HG02943 (cell line): Measurements from ENCODE around the gene TTC38.
A peak's percentile ranks its signal among the peaks of the same experiment; 100 is the strongest.

Source experiments
- ATAC-seq: cut with Tn5 transposase; IDR thresholded peaks from one replicate; pipeline ENCODE4 v1.9.1; 2021; ENCODE audit warnings: mild to moderate bottlenecking, low read depth, moderate library complexity; ENCODE audit not compliant: unreplicated experiment

The TTC38 gene

GRCh38 chr22:46267431-46268279 lies at the start of gene TTC38:
Gene TTC38 (plus strand): TSS chr22:46268008. CDS start chr22:46268040, 32 bp downstream.
- peak; percentile 76 for ATAC-seq

- no peak for ATAC-seq
These were observed 48.2 kb upstream of the TTC38 start for GRCh38 chr22:46219636-46220035.

DNA sequence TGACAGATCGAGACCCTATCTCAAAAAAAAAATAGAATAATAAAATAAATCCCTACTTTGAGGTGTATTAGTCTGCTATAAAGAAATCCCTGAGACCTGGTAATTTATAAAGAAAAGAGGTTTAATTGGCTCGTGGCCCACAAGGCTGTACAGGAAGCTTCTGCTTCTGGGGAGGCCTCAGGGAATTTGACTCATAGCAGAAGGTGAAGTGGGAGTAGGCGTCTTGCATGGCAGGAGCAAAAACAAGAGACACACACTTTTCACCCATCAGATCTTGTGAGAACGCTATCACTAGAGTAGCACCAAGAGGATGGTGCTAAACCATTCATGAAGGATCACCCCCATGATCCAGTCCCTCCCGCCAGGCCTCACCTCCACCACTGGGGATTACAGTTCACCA lies 46.9 kb upstream of the TTC38 start:
- ATAC-seq: no peak

GRCh38 chr22:46224044-46224897 lies 43.5 kb upstream of the TTC38 start:
- ATAC-seq: no peak

- no peak for ATAC-seq
These were observed 42.9 kb upstream of the TTC38 start for GRCh38 chr22:46224898-46225290.

- ATAC-seq: no peak
These were observed 42.2 kb upstream of the TTC38 start for GRCh38 chr22:46225631-46226030.

- no peak for ATAC-seq
These were observed 41.2 kb upstream of the TTC38 start for GRCh38 chr22:46226577-46226976.

DNA sequence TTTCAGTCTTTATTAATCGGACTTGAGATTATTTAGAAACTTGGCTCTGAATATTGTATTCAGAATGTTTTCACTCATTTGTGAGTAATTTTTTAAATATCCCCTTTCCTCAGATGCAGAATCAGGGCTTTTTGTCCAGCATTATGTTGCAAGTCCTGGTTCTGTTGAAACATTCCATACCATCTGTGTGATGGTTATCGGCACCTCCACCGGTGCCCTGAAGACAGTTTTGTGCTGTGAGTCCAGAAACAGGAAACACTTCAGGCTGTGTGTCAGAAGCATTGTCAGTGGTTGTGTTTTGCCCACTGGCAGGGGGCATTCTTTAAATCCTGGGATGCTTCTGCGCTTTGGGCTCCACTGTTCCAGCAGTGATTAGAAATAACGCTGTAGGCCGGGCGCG lies 38.1 kb upstream of the TTC38 start:
- no peak for ATAC-seq

- no peak for ATAC-seq
These were observed 37.4 kb upstream of the TTC38 start for GRCh38 chr22:46230262-46230901.

DNA sequence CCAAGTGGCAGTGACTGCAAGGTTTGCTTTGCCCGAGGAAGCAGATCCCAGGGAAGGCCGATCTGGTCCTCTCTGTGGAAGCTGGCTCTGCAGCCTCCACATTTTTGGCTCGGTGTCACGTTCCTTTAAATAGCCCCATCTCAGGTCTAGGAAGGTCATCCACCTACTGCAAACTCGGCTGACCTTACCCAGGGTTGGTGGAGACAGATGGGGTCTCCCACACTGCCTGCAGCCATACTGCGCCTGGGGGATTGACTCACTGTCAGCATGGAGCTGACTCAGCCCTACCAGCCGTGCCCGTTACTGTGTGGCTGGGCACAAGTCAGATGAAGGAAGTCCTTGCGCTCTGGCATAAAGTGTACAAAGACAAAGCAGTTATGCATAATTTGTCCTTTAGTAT lies 34.6 kb upstream of the TTC38 start:
- ATAC-seq: no peak

DNA sequence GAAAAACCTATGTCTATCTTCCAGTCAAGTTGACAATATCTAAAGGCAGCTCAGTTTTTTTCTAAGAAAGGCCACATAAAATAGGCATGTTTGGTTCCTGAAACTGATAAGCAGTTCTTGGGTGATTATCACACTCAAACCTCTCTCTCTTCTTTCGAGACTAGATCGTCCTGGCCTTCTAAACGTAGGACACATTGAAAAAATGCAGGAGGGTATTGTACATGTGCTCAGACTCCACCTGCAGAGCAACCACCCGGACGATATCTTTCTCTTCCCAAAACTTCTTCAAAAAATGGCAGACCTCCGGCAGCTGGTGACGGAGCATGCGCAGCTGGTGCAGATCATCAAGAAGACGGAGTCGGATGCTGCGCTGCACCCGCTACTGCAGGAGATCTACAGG lies 32.8 kb upstream of the TTC38 start:
- no peak for ATAC-seq

- no peak for ATAC-seq
These were observed 30.2 kb upstream of the TTC38 start for GRCh38 chr22:46237453-46238124.

GRCh38 chr22:46238541-46238940 lies 29.3 kb upstream of the TTC38 start:
- no peak for ATAC-seq

DNA sequence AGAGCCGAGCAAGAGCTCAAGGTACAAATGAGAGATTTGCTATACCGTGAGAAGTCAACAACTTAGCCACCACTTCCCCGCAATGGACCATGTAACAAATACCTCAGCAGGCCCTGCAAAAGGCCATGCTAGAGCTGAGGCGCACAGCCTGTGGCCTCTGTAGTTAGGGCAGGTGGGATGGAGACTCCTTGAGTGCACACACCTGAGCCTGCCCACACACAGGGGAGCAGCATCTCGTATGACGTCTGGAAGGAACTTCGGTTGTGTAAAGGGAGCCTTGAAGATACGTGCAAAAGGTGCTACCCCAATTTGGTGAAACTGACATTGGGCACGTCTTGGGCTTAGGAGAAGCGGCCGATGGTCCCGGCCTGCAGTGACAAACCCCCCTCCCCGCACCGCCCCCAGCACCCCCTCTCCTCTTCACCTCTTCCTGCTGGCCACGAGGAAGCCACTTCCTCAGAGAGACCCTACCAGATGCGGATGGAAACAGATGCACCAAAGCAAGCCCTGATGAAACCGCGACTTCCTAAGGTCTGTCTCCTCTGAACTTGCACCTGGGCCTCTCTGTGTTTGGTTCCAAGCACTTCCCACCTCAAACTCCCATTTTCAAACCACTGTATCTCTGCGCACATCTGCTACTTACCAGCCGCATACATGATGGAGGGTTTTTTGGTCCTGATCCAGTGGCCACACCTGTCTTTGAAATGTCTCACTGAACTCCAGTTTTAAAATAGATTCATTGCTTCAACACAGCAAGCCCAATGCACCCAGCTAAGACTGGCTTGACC lies 28.4 kb upstream of the TTC38 start:
- no peak for ATAC-seq

DNA sequence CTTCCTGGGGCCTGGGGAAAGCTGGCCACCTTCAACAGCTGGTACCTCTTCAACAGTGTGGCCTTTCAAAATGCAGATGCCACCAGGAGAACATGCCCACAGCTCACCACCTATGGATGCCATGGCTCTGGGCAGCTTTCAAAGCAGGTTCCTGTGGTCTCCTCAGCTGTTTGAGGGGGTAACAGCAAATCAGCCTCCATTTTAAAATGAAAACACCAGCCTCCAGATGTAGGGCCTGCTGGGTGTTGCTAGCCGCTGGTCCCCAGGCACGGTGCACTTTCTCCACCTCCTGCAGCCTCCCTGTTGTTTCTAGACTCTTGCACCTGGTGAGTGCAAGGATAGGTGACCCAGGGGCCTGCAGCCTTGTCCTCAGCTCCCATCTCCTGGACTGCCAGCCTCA lies 27.7 kb upstream of the TTC38 start:
- no peak for ATAC-seq

GRCh38 chr22:46240506-46240905 lies 27.3 kb upstream of the TTC38 start:
- no peak for ATAC-seq

DNA sequence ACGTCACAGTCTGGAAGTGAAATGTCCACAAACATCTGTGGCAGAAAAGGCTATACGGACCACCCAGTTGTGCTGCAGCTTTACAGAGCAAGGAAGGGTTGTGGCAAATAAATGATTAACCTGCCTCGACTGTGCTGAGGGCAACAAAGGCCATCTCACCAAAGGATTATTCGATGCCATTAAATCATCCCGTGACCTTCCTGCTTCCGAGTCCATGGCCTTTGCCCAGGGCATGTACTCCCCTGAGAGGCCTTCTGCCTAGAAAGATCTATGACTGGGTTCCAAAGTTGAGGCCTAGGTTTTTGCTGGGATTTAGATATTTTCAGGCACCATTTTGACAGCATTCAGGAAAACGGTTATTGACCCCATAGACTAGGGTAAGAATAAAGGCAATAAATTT lies 26.9 kb upstream of the TTC38 start:
- no peak for ATAC-seq

DNA sequence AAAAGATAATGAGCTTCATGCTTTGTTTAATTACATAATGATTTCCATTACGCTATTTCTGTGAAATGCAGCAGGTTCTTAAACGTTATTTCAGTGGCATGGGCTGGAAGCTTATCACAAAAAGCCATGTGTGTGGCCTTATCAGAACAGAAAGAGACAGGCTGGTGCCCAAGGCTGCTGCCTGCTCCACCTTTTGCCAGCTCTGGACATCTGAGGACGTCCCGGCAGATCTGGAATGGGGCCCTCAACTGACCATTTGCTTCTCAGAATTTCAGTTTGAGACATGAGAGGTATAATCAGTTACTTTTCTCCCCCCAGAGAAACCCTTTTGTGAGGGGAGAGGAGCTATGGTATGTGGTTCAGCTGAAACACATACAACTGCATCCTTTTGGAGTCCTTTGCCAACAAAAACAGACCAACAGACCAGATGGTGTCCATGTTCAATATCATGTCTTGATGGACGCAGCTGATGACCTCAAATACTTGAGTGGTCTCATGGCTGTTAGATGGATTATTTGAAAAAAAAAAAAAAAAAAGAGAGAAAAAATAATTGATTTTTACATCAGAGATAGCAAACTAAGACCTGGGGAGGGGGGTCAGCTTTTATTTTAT lies 26.3 kb upstream of the TTC38 start:
- ATAC-seq: no peak

GRCh38 chr22:46242076-46242475 lies 25.7 kb upstream of the TTC38 start:
- ATAC-seq: no peak
